NCI-H510A (cell line): Measurements from ENCODE around the gene NADSYN1.

Experiments used
- DNase-seq: peaks from one replicate; lab custom pipeline; 2025; lab: John Stamatoyannopoulos, UW

NADSYN1 gene

DNA sequence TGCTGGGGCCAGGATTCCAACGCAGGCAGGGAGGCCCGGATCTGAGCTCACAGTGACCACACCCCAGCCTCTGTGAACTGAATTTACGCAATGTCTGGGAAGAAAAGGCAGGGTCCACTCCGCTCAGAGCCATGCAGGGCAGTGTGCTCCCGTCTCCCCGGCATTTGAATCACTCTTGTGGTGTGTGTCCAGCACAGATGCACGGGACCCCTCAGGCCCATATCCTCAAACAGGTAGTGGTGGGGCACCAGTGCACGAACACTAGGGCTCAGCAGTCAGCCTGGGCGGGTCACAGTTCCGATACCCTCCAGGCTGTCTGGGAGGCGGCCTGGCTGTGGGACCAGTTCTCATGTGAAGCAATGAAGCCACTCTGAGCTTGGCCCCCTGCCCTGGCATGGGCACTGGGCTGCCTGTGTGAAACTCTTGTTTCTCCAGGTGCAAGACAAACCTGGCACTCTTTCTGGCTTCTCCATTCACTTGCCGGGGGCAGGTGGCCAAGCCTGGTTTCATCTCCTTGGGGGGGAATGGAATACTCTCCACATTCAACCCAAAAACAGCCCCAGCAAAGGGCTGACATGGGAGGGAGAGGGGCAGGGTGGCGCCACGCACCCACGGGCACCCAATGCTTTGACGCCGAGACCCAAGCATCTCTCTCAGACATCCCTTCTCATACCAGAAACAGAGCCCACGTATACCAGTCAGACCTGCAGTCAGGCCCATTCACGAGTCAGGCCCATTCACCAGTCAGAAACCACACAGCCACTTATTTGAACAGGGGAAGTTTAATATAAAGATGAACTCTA lies 19.2 kb upstream of the NADSYN1 start:
- no peak for DNase-seq

DNA sequence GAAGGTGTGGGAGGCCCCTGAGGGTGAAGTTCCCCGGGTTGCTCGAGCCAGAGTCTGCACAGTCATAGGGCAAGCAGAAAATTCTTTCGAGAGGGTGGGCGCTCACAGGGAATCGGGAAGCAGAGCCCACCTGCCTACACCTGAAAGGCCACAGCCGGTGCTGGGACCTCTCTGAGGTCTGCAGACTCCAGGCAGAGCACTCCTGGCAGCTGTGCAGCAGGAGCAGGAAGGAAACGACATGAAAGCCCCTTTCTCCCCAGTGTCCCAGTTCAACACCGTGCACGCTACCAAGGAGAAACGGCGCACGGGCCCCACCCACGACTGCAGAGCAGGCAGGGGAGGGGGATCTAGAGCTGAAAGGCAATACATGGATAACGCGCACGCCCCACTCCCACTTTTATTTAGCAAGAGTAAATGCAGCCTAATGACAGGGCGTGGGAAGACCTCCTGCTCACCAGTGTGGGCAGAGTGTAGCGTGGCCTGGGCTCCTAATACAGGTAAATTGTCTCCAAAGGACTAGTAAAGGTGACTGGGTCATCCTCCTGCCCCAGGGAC lies 18.4 kb upstream of the NADSYN1 start:
- DNase-seq, result no peak

DNA sequence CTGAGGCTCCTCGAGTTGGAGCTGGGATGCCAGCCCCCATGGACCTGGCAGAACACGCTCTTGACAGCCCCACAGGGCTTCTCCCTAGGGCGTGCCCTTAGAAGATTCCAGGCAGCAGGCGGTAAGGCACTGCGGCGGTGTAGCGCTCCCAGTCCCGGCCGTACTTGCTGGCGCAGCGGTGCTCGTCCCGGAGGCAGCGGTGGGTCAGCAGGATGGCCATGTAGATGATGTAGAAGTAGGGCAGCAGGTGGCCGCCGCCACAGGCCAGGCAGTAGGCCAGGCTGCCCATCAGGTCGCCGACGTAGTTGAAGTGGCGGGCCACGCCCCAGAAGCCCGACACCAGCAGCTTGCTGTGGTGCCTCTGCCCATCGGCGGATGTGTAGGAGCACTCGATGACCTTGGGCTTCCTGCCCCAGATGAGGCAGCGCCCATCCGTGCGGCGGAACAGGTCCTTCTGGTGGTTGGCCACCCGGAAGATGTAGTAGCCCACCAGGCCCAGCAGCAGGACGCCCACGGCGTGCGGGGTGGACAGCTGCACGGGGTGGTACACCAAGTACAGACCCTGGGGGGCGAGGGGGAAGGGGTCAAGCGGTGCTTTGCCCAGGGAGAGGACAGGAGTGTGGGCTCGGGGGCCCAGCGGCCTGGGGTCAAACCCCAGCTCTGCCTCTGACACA lies 17.6 kb upstream of the NADSYN1 start:
- DNase-seq, result no peak

DNA sequence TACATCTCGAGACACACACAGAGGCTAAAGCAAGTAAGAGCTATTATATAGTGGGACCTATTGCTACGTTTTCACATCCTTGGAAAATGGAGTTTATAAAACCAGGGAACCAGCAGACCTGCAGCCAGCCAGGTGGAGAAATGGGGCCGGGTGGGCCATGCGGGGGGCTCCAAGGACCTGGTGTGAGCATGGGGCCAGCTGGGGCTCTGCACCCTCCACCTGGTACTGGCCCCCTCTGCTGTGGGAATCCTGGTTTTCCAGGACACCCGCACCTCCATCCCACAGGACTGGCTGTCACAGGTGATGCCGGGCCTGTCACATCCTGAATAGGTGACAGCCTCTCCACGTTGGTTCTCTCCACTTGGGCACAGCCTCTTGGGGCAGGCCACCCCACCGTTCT lies 16.1 kb upstream of the NADSYN1 start:
- no peak for DNase-seq

DNA sequence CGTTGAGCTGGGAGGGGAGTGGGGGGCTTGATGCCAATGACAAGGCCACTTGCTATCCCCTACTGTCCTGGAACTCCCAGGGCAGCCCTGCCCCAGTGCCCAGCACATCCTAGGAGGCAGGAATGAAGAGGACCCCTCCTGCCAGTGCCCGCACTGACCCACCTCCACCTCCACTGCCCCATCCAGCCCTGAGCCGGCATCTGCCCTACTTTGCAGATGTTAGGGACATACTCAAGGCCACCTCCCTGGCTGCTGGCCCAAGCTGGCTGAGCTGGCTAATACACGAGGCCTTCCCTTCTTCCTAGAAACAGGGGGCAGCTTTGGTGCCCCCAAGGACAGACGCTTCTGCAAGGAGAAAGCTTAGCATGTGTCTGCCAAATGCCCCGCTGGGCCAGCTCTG lies 15.6 kb upstream of the NADSYN1 start:
- DNase-seq, result no peak

DNA sequence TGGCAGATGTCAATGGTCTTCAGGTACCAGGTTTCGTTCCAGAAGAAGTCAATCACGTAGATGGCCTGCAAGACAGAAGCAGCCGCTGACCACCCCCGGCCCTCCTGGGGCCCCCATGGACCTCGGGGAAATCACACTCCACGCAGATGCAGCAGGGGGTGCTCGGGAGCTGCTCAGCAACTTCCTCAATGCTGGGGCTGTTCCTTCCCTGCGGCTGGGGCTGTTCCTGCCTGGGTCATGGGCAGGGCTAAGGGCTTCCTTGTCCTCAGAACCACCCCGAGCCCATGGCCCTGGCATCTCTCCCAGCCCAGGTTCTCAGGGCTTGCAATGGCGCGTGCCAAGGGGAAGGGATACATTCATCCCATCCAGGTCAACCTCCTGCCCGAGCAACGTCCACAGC lies 15.1 kb upstream of the NADSYN1 start:
- no peak for DNase-seq

DNA sequence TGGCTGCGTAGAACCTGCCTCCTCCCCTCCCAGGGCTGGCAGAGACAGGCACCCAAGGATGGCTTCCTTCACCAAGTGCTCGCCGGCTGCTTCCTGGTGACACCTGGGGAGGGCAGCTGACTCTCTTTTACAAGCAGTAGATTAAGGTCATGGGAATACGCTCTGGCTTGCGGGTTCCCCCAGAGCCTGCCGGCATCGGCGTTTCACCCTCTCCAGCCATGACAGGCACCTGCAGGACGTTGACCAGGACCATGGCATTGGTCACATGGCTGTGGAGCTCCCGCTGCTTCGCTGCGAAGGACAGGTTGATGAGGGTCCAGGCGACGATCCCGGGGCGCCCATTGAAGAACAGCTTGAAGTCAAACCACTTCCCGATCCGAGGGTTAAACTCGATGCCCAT lies 14.4 kb upstream of the NADSYN1 start:
- no peak for DNase-seq

DNA sequence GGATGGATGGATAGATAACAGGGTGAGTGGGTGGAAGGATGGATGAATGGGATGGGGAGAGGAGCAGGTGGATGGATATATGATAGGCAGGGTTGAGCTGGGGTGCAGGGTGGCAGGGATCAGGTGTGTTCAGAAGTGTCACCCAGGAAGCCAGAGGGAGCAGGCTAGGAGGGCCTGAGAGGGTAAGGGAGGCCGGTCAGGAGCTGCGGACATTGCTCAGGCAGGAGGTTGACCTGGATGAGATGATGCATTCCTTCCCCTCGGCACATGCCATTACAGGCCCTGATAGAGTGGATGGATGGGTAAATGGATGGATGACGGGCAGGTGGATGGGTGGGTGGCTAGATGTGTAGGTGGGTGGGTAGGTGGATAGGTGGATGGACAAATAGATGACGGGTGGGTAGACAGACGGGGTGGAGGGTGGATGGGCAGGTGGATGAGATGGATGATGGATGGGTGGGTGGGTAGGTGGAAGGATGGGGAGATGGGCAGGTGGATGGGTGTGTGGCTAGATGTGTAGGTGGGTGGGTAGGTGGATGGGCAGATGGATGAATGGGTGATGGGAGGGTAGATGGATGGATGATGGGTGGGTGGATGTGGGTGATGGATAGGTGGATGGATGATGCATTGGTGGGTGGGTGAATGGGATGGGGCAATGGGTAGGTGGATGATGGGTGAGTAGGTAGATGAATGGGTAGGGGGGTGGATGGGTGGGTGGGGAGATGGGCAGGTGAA lies 12.8 kb upstream of the NADSYN1 start:
- no peak for DNase-seq

DNA sequence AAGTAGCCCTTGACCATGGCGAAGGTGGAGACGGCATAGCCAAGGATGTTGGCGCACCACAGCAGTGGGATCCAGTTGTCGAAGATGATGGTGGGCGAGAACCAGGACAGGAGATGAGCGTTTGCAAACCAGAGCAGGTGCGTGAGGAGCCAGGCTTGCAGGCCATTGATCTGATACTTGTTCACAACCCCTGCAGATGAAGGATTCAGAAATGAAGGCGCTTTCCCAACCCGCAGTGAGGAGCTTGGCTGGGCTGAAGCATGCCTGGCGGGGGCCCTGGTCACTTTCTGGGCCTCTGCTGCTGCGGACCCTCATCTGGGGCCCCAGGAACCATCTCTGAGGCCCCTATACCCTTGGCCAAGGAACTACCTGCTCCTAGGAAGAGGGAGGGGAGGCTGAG lies 11.8 kb upstream of the NADSYN1 start:
- no peak for DNase-seq

DNA sequence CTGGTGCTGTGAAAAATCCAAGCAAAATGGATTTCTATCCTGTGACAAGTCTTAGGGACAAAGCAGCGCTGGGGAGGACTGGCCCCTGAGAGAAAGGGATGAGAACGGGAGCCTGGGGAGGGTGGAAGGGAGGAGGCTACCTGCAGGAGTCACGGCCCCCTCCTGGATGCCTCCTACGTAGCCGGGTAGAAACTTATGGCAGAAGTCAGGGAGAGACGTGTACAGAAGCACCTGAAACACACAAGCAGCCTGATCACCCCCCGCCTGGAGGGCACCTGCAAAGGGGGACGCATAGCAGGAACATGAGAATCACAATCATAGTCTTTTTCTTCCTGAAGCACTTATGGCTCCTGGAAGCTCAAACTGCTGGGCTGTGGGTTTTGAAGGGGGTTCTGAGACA lies 10.9 kb upstream of the NADSYN1 start:
- DNase-seq, result no peak

DNA sequence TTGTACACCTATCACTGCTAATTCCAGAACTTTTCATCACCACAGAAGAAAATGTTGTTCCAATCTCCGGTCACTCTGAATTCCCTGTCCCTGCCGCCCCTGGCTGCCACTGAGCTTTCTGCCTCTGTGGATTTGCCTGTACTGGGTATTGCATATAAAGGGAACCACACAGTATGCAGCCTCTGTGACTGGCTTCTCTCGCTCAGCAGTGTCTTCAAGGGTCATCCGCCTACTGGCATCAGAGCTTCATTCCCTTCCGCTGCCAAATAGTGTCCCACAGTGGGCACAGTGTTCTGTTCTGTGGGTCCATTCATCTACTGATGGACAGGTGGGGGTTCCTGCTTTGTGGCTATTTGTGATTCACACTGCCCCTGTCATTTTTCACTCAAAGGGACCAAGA lies 10.1 kb upstream of the NADSYN1 start:
- DNase-seq, result no peak

DNA sequence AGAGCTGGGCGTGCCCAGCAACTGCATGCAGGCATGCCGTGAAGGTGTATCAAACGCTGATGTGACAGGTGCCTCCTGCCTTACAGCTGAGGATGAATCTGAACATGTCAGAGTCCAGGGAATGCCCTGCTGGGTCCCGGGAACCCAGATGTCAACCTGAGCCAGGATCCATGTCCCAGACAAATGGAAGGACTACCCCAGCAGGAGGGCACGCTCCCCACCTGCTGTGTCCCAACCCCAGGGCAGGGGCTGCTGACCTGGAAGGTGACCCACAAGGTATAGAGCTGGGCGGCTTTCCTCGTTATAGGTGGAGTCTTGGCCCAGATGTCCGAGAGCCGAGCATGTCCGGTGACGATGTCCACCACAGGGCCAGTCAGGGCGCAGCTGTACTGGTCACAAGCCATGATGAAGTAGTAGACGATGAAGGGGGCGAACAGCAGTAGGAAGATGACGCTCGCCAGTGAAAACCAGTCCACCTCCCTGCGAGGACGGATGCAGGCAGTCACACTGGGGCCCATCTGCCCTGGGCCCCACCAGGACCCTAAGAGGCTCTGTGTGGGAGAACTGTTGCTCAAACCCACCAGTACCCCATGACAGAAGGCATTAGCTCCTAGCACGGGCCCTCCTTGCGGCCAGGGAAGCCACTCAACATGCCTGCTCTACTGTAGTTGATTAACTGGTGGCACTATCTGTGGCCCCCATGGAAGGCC lies 9.1 kb upstream of the NADSYN1 start:
- DNase-seq, result no peak

DNA sequence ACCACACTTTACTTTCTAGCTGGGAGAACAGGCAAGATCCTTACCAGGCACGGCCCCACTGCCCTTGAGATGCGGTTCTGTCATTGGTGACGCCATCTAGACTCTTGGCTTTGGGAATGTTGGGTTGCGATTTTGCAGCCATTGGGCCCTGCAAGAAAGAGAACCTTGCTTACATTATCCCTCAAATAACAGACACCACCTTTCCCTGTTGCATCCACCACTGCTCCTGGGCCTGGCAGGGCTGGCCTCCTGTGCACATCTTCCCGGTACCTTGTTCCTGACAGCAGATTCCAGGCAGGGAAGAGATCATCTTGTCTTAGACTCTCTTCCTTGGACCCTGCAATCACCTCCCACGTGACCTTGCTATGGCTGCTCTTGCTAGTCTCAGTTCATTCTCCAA lies 8.2 kb upstream of the NADSYN1 start:
- no peak for DNase-seq

DNA sequence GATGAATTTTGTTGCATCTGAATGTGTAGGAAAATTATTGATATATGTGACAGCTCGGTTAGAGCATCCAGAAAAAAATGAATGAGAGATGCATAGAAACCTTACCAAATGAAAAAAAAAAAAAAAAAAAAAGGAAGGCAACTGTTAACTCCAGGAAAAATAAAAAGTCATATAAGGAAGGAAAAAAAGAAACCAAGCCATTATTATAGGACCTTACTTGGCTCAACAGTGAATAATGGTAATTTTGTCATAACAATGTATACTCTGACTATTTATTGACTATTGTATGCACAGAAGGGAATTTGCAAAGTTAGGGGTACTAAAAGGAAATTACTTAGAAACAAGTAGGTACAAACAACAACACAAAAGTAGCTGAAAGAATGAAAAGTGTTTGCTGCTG lies 6.9 kb upstream of the NADSYN1 start:
- no peak for DNase-seq

DNA sequence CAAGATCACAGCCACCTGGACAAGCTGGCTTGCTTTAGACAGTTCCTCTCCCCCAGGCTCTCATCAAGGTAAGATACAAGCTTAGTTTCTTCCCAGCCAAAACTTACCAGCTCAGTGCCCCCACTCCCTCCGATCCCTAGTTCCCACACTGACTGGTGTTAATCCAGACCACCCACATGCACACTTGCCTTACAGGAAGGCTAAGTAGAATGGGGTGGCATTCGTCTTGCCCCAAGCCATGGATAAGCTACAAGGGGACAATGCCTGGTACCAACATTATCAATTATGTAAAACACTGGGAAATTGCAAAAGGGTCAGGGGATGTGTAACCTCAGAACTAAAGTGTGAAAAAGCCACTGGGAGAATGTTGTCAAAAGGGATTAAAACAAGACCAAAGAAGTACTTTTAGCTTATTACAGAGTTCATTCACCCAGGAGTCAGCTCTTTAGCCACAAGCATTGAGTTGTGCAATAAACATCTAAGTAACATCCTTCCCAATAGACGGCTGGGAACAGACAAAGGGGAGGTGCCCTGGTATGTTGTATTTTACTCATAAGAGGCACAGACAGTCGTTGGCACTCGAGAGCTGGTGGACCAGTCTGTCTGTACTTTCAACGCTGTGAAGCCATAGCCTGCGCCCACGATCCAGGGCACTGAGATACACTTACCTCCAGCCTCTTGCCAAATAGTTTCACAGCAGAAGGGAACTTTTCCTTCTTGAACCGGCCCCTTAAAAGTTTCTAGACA lies 5.9 kb upstream of the NADSYN1 start:
- no peak for DNase-seq

DNA sequence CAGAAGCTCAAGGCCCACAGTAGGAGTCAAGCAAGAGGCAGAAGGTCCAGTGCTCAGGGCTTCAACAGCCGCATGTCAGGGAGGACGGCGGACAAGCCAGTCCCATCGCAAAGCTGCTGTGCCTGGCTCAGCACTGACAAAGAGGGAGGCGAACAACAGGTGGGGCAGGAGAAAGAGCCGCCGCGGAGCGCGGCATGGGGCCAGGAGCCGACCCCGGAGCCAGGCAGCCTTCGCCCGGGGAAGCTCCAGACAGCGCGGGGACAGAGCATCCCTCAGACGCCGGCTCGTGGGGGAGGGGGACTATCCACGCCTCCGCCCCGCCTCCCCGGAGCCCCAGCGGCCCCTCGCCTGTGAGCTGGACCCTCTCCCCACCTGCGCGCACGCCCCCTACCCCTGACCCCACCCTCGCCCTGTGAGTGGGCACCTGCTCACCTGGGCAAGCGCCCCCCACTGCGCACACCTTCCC lies 5.2 kb upstream of the NADSYN1 start:
- DNase-seq, result peak; percentile 9

DNA sequence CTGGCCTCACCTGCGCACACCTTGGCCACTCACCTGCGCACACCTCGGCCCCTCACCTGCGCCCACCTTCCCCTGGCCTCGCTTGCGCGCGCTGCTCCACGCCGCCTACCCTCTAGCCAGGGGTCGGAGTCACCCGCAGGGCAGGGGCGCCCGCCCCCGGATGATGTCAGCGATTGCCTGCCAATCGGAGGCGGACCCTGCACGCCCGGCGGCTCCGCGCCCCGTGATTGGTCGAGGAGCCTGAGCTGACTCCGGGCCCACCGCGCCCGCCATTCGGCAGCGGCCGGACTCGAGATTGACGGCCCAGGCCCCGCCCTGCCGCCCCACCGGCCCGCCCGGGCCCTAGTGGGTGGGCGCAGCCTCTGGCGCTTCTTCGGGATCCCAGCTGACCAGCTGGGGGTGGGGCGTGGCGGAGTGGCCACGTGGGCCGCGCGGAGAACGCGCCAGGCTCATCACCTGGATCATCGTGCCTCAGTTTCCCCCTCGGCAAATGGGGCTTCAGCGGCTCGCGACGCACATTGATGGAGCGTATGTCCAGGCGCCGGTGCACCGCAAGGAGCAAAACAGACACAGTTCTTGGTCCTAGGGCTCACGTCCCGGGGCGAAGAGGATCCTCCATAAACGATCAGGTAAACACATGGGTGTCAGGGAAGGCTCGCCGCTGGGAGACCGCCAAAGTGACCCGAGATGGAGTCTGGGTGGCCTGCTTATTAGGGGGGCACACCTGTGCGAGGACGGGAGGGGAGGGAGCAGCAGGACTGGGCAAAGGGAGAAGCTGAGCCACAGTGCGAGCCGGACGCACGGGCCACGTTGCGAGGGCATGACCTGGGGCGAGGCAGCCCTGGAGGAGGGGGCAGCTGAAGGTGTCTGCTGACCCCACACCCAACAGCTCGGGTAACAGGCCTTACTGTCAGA lies 4.5 kb upstream of the NADSYN1 start, which contains the start of gene DHCR7:
DHCR7 (minus strand) TSS at position 137 of the 915 bp plus-strand sequence. CDS start 3,441 bp downstream, outside the sequence.
- peak; percentile 89 for DNase-seq

DNA sequence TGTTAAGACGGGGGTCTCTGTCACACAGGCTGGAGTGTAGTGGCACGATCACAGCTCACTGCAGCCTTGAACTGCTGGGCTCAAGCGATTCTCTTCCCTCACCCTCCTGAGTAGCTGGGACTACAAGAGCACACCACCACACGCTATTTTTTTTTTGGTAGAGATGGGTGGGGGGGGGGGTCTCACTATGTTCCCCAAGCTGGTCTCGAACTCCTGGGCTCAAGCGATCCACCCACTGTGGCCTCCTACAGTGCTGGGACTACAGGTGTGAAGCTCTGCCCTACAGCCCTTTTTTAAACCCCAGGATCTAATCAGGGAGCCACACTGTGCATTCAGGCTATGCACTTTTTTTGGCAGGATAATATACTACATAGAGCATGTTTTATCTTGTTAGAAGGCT lies 3.4 kb upstream of the NADSYN1 start:
- no peak for DNase-seq

DNA sequence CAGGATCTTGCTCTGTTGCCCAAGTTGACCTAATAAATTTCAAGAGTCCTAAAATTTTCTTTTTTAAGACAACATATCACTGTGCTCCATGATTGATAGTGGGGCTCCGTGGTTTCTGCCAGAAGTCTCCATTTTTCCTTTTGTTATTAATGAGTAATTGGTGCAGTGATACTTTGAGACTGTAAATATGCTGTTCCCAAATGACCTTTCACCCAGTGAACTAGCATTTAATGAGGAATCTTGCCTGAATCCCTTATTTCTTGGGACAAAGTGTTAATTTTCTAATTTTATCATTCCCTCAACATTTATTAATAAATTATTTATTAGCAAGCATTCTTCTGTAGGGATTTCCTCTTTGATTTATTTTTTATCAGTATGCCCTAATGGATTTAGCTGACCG lies 2.5 kb upstream of the NADSYN1 start:
- no peak for DNase-seq

DNA sequence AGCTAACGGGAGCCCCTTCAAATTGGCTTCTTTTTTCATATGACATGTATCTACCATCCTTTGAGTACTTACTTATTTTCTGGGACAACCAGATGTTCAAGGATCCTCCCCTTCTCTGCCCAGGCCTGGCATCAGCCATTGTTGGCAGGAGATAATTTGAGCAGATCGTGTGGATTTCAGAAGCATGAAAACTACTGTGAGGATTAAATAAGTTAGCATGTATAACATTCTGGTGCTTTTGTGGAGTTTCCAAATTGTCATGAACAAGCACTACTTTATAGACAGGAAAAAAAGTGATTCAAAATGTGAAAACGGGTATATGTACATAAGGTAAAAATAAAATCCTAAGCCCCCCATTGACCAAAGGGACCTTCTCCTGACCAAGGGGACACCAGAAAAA lies 2.1 kb upstream of the NADSYN1 start:
- no peak for DNase-seq
